ENCODE results near the gene KIF5A.

Gene KIF5A

DNA sequence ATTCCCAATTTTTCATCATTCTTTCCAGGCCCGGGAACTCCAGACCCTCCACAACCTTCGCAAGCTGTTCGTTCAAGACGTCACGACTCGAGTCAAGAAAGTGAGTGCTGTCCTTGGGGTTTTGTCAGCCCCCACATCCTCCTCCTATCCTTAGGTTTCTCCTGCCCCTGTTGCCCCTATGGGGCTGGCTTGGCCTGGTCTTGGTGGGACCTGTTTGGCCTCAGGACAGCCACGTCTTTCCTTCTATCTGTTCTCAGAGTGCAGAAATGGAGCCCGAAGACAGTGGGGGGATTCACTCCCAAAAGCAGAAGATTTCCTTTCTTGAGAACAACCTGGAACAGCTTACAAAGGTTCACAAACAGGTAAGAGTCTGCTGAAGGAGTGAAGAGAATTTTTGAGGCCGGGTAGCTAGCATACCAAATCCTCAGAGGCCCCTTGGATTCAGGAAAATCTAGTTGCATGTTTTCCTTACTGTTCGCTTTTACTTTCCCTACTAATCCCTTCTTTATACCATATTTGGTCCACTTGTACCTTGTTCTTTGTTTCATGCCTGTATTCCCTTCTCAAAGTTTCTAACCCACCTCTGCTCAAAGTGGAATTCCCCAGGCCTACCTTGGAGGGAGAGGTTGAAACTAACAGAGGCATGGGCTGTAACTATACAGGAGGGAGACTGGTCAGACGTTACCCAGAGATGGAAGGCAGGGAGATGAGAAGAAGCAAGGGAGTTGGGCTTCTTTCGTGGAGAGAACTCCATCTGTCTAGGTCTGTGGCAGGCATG, 28.3 kb downstream of the KIF5A start:
- ATAC-seq (replicated peaks; ENCODE audit: extremely low read depth, poor library complexity, severe bottlenecking) (no peak), DNase-seq (ENCODE audit: low spot score in 2 of 2) (no peak)
- Mint-ChIP-seq H3K9me3 (no peaks in the 10 kb centered on the region), H3K36me3 (ENCODE audit: insufficient read depth) (peaks cover 2% of the 10 kb centered on the region), H3K27ac (ENCODE audit: low read depth) (no peak overlapping the region), H3K4me3 (no peak overlapping the region), H3K27me3 (peaks cover 4% of the 10 kb centered on the region), H3K4me1 (peaks cover 2% of the 10 kb centered on the region)

GRCh38 chr12:57579011-57579410, 29.2 kb downstream of the KIF5A start:
- DNase-seq (ENCODE audit: low spot score in 2 of 2) (no peak), ATAC-seq (replicated peaks; ENCODE audit: extremely low read depth, poor library complexity, severe bottlenecking) (no peak)
- Mint-ChIP-seq H3K9me3 (no peaks in the 10 kb centered on the region), H3K4me3 (no peak overlapping the region), H3K4me1 (peaks cover 8% of the 10 kb centered on the region), H3K36me3 (ENCODE audit: insufficient read depth) (no peaks in the 10 kb centered on the region), H3K27ac (ENCODE audit: low read depth) (no peak overlapping the region), H3K27me3 (peaks cover 10% of the 10 kb centered on the region)

- Mint-ChIP-seq H3K27me3 (peaks cover 10% of the 10 kb centered on the region), H3K36me3 (ENCODE audit: insufficient read depth) (no peaks in the 10 kb centered on the region), H3K4me1 (peaks cover 8% of the 10 kb centered on the region), H3K4me3 (no peak overlapping the region), H3K9me3 (no peaks in the 10 kb centered on the region), H3K27ac (ENCODE audit: low read depth) (no peak overlapping the region)
- ATAC-seq (replicated peaks; ENCODE audit: extremely low read depth, poor library complexity, severe bottlenecking) (no peak), DNase-seq (ENCODE audit: low spot score in 2 of 2) (no peak)
These were observed 30.0 kb downstream of the KIF5A start for GRCh38 chr12:57579677-57580465.

GRCh38 chr12:57580466-57580795, 30.6 kb downstream of the KIF5A start:
- ATAC-seq (replicated peaks; ENCODE audit: extremely low read depth, poor library complexity, severe bottlenecking) (no peak), DNase-seq (ENCODE audit: low spot score in 2 of 2) (no peak)
- Mint-ChIP-seq H3K27ac (ENCODE audit: low read depth) (no peak overlapping the region), H3K4me1 (peaks cover 8% of the 10 kb centered on the region), H3K36me3 (ENCODE audit: insufficient read depth) (no peaks in the 10 kb centered on the region), H3K9me3 (no peaks in the 10 kb centered on the region), H3K4me3 (no peak overlapping the region), H3K27me3 (peaks cover 10% of the 10 kb centered on the region)

- no peaks in the 10 kb centered on the region for H3K36me3 Mint-ChIP-seq (ENCODE audit: insufficient read depth)
- peaks cover 8% of the 10 kb centered on the region for H3K4me1 Mint-ChIP-seq
- H3K27ac Mint-ChIP-seq (ENCODE audit: low read depth) = no peak overlapping the region
- DNase-seq (ENCODE audit: low spot score in 2 of 2) (no peak), ATAC-seq (replicated peaks; ENCODE audit: extremely low read depth, poor library complexity, severe bottlenecking) (no peak)
- H3K27me3 Mint-ChIP-seq = peaks cover 10% of the 10 kb centered on the region
- no peaks in the 10 kb centered on the region for H3K9me3 Mint-ChIP-seq
- H3K4me3 Mint-ChIP-seq = no peak overlapping the region
These were observed 32.0 kb downstream of the KIF5A start for GRCh38 chr12:57581802-57582201.

- Mint-ChIP-seq H3K36me3 (ENCODE audit: insufficient read depth) (no peaks in the 10 kb centered on the region), H3K9me3 (no peaks in the 10 kb centered on the region), H3K4me3 (no peak overlapping the region), H3K27ac (ENCODE audit: low read depth) (no peak overlapping the region), H3K27me3 (peaks cover 10% of the 10 kb centered on the region), H3K4me1 (peaks cover 8% of the 10 kb centered on the region)
- ATAC-seq (replicated peaks; ENCODE audit: extremely low read depth, poor library complexity, severe bottlenecking) (no peak), DNase-seq (ENCODE audit: low spot score in 2 of 2) (no peak)
These were observed 32.6 kb downstream of the KIF5A start for GRCh38 chr12:57582440-57582839.

DNA sequence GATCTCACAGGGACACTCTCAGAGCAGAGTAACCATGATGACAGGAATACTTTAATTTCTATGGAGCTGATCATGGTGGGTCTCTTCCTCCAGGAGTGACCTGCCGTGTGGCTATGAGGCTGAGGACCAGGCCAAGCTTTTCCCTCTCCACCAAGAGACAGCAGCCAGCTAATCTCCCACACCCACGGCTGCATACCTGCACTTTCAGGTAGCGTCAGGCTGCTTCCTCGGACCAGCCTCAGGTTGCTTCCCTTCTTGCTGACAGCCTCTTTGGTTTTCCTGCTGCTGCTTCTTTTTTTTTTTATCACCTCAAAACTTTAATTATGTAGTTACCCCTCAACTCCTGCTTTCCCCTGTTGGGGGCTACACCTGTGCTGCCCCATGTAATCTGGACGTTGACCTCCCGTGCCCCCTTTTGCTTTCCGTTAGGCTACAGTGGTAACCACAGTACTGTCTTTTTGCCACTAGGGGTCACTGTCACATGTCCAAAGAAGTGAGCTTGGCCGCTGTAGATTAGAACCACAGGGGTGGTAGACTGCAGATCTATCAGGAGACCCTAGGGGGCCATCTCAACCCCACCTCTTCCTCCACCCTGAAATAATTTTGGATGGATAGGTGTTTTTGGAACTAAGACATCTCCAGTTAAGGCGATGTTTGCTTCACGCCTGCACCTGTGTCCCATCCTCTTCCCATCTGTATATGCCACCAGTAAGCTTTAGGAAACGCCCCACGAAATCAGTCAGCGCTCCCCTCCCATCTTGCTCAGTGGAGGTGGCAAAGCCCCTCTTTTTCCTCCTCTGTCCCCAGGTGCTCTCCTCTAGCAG, 33.4 kb downstream of the KIF5A start:
- peaks cover 8% of the 10 kb centered on the region for H3K4me1 Mint-ChIP-seq
- H3K9me3 Mint-ChIP-seq = no peaks in the 10 kb centered on the region
- peak; percentile 48 to 66 for DNase-seq (ENCODE audit: low spot score in 2 of 2)
- peak; percentile 99 for ATAC-seq (replicated peaks; ENCODE audit: extremely low read depth, poor library complexity, severe bottlenecking)
- H3K27ac Mint-ChIP-seq (ENCODE audit: low read depth) = no peak overlapping the region
- peaks cover 10% of the 10 kb centered on the region for H3K27me3 Mint-ChIP-seq
- no peaks in the 10 kb centered on the region for H3K36me3 Mint-ChIP-seq (ENCODE audit: insufficient read depth)
- no peak overlapping the region for H3K4me3 Mint-ChIP-seq

GRCh38 chr12:57584050-57584449, 34.2 kb downstream of the KIF5A start:
- Mint-ChIP-seq H3K4me1 (peaks cover 8% of the 10 kb centered on the region), H3K27ac (ENCODE audit: low read depth) (peak overlapping the region; percentile 36), H3K9me3 (no peaks in the 10 kb centered on the region), H3K27me3 (peaks cover 10% of the 10 kb centered on the region), H3K4me3 (no peak overlapping the region), H3K36me3 (ENCODE audit: insufficient read depth) (no peaks in the 10 kb centered on the region)
- DNase-seq (ENCODE audit: low spot score in 2 of 2) (no peak), ATAC-seq (replicated peaks; ENCODE audit: extremely low read depth, poor library complexity, severe bottlenecking) (no peak)

GRCh38 chr12:57584690-57585089, 34.8 kb downstream of the KIF5A start:
- no peak overlapping the region for H3K4me3 Mint-ChIP-seq
- ATAC-seq (replicated peaks; ENCODE audit: extremely low read depth, poor library complexity, severe bottlenecking) (no peak), DNase-seq (ENCODE audit: low spot score in 2 of 2) (no peak)
- H3K36me3 Mint-ChIP-seq (ENCODE audit: insufficient read depth) = no peaks in the 10 kb centered on the region
- no peaks in the 10 kb centered on the region for H3K9me3 Mint-ChIP-seq
- peak overlapping the region; percentile 36 for H3K27ac Mint-ChIP-seq (ENCODE audit: low read depth)
- peaks cover 10% of the 10 kb centered on the region for H3K27me3 Mint-ChIP-seq
- peaks cover 8% of the 10 kb centered on the region for H3K4me1 Mint-ChIP-seq

GRCh38 chr12:57585156-57585555, 35.3 kb downstream of the KIF5A start:
- H3K36me3 Mint-ChIP-seq (ENCODE audit: insufficient read depth) = no peaks in the 10 kb centered on the region
- no peak for DNase-seq (ENCODE audit: low spot score in 2 of 2)

DNA sequence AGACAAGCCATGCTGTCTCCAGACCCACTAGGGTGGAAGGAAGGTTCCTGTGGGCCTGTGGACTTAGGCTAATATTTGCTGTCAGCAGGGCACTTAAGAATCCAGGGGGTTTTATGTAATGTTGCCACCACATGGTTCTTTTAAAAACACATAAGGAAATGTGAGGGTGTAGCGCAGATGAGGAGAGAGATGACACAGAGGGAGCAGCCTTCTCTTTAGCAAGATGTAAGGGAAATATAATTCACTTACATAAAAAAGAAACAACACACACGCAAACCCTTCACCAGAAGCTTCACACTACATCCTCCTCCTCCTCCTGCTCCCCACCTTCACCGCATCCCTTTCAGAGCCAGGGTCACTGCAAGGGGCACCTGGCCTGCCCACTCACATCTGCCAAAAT, 36.3 kb downstream of the KIF5A start:
- H3K27ac Mint-ChIP-seq (ENCODE audit: low read depth) = no peak overlapping the region
- no peaks in the 10 kb centered on the region for H3K9me3 Mint-ChIP-seq
- ATAC-seq (replicated peaks; ENCODE audit: extremely low read depth, poor library complexity, severe bottlenecking) (no peak), DNase-seq (ENCODE audit: low spot score in 2 of 2) (no peak)
- H3K27me3 Mint-ChIP-seq = peaks cover 10% of the 10 kb centered on the region
- H3K36me3 Mint-ChIP-seq (ENCODE audit: insufficient read depth) = no peaks in the 10 kb centered on the region
- H3K4me3 Mint-ChIP-seq = no peak overlapping the region
- H3K4me1 Mint-ChIP-seq = peaks cover 15% of the 10 kb centered on the region

More at GRCh38 chr12:57585156-57585555, 35.3 kb downstream of the KIF5A start:
- Mint-ChIP-seq H3K27me3 (peaks cover 10% of the 10 kb centered on the region), H3K27ac (ENCODE audit: low read depth) (no peak overlapping the region), H3K4me3 (no peak overlapping the region), H3K4me1 (peaks cover 9% of the 10 kb centered on the region), H3K9me3 (no peaks in the 10 kb centered on the region)
- ATAC-seq (replicated peaks; ENCODE audit: extremely low read depth, poor library complexity, severe bottlenecking) = no peak

GRCh38 chr12:57586832-57587429, 37.1 kb downstream of the KIF5A start:
- H3K27ac Mint-ChIP-seq (ENCODE audit: low read depth) = no peak overlapping the region
- H3K4me1 Mint-ChIP-seq = peaks cover 21% of the 10 kb centered on the region
- H3K9me3 Mint-ChIP-seq = no peaks in the 10 kb centered on the region
- H3K27me3 Mint-ChIP-seq = peaks cover 10% of the 10 kb centered on the region
- DNase-seq (ENCODE audit: low spot score in 2 of 2) (no peak), ATAC-seq (replicated peaks; ENCODE audit: extremely low read depth, poor library complexity, severe bottlenecking) (no peak)
- H3K4me3 Mint-ChIP-seq = no peak overlapping the region
- H3K36me3 Mint-ChIP-seq (ENCODE audit: insufficient read depth) = peaks cover 2% of the 10 kb centered on the region

All from central memory CD8-positive, alpha-beta T cell (primary cell).